WTC11 (cell line): ENCODE data around the gene CHI3L1. TPM values are rescaled to one million over a fixed set of nuclear protein-coding genes. Genes with fewer than 3 reads are reported as not detected.

ENCODE experiments used
- ATAC-seq: fragments of 200-7000 bp; cut with Tn5 transposase; 2 replicates; pipeline ENCODE4 v1.10.0; 2021; ENCODE audit warnings: mild to moderate bottlenecking, moderate library complexity
- CTCF ChIA-PET: fragments of 300-600 bp; sonication (Branson Sonifier 250); formaldehyde crosslinking; loops from one replicate; lab custom pipeline; 2021; ENCODE audit warnings: antibody characterized with exemption; lab: Charles Lee
- POLR2A ChIA-PET: fragments of 350-600 bp; sonication (Branson Sonifier 250); formaldehyde crosslinking; loops from one replicate; lab custom pipeline; 2021; ENCODE audit warnings: antibody characterized with exemption; lab: Charles Lee
- DNase-seq: peaks from one replicate; pipeline ENCODE4 v3.0.0; 2021; ENCODE audit warnings: low spot score
- H3K27ac Mint-ChIP-seq: 2 replicates; pipeline ENCODE4 v1.8.0; 2021; ENCODE audit warnings: mixed read lengths
- H3K27me3 Mint-ChIP-seq: 2 replicates; pipeline ENCODE4 v1.8.0; 2021; ENCODE audit warnings: low read depth, mild to moderate bottlenecking, moderate library complexity, mixed read lengths
- H3K36me3 Mint-ChIP-seq: 2 replicates; pipeline ENCODE4 v1.8.0; 2021; ENCODE audit warnings: mixed read lengths
- H3K4me1 Mint-ChIP-seq: 2 replicates; pipeline ENCODE4 v1.8.0; 2022; ENCODE audit warnings: mixed read lengths
- H3K4me3 Mint-ChIP-seq: 2 replicates; pipeline ENCODE4 v1.8.0; 2021; ENCODE audit warnings: mild to moderate bottlenecking, moderate library complexity, mixed read lengths
- H3K9me3 Mint-ChIP-seq: 2 replicates; pipeline ENCODE4 v1.8.0; 2021; ENCODE audit warnings: mixed read lengths
- ATF1 ChIP-seq: sonication (generic); formaldehyde crosslinking; IDR thresholded peaks from 2 replicates; pipeline ENCODE4 v1.8.1; 2023; ENCODE audit warnings: mild to moderate bottlenecking, moderate library complexity, missing genetic modification reagents
- E2F1 ChIP-seq: sonication (generic); formaldehyde crosslinking; IDR thresholded peaks from 2 replicates; pipeline ENCODE4 v1.8.0; 2022; ENCODE audit warnings: mild to moderate bottlenecking, missing genetic modification reagents
- FOXK1 ChIP-seq: sonication (generic); formaldehyde crosslinking; IDR thresholded peaks from 2 replicates; pipeline ENCODE4 v1.8.0; 2022; ENCODE audit warnings: mild to moderate bottlenecking, moderate library complexity, missing genetic modification reagents
- GABPB1 ChIP-seq: sonication (generic); formaldehyde crosslinking; IDR thresholded peaks from 2 replicates; pipeline ENCODE4 v1.8.1; 2023; ENCODE audit warnings: mild to moderate bottlenecking, missing genetic modification reagents
- GRHL2 ChIP-seq: fragments of 250-450 bp; sonication (Bioruptor Pico); IDR thresholded peaks from 2 replicates; pipeline ENCODE4 v1.8.0; 2022; ENCODE audit warnings: mild to moderate bottlenecking, moderate library complexity; ENCODE audit not compliant: insufficient replicate concordance, severe bottlenecking
- IRF1 ChIP-seq: sonication (generic); formaldehyde crosslinking; IDR thresholded peaks from 2 replicates; pipeline ENCODE4 v1.8.0; 2023; ENCODE audit warnings: missing genetic modification reagents
- IRF2 ChIP-seq: sonication (generic); formaldehyde crosslinking; IDR thresholded peaks from 2 replicates; pipeline ENCODE4 v1.8.0; 2022; ENCODE audit warnings: low read depth, missing genetic modification reagents, borderline replicate concordance
- NFE2L1 ChIP-seq: sonication (generic); formaldehyde crosslinking; IDR thresholded peaks from 2 replicates; pipeline ENCODE4 v1.8.1; 2023; ENCODE audit warnings: missing genetic modification reagents
- RORB ChIP-seq: fragments of 250-450 bp; sonication (Bioruptor Pico); IDR thresholded peaks from 2 replicates; pipeline ENCODE4 v1.9.0; 2021; ENCODE audit warnings: mild to moderate bottlenecking
- total RNA-seq: library from RNA; stranded (reverse); gene quantifications from 3 replicates; pipeline ENCODE4 v1.2.3, GENCODE V29; 2021
- TF ChIP-seq, protein P1 (sequence below): sonication (generic); formaldehyde crosslinking; conservative IDR thresholded peaks from 2 replicates; pipeline ENCODE4 v1.8.1; 2022; ENCODE audit warnings: mild to moderate bottlenecking, missing genetic modification reagents
- TF ChIP-seq, protein P2 (sequence below): sonication (generic); formaldehyde crosslinking; IDR thresholded peaks from 2 replicates; pipeline ENCODE4 v1.8.1; 2023; ENCODE audit warnings: mild to moderate bottlenecking, missing genetic modification reagents
- TF ChIP-seq, protein P3 (sequence below): sonication (generic); formaldehyde crosslinking; IDR thresholded peaks from 2 replicates; pipeline ENCODE4 v1.8.1; 2023; ENCODE audit warnings: mild to moderate bottlenecking, missing genetic modification reagents, borderline replicate concordance
- TF ChIP-seq, protein P4 (sequence below): sonication (generic); formaldehyde crosslinking; IDR thresholded peaks from 2 replicates; pipeline ENCODE4 v1.8.0; 2023; ENCODE audit warnings: missing genetic modification reagents, mild to moderate bottlenecking, borderline replicate concordance

Gene CHI3L1
- total RNA-seq, 1 experiment from 2014 or later = 0.24 TPM

DNA sequence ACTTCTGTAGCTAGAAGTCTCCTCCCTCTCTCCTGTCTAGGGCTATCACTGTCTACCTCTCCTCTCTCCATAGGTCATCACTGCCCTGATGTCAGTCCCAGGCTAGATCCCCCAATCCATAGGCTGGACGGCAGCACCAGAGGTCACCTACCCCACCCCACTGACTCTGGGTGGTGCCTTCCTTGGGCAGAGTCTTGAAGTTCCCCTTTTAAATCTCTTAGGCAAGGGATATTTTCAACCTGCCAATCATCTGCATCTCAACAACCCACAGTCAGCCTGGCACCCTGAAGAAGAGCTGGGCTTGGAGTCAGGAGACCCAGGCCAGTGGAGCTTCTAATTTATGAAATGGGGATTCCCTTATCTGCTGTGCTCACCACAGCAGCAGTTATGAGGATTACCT, 24.1 kb downstream of the CHI3L1 start:
- peaks cover 3% of the 10 kb centered on the region; the same call in 1 of the 2 replicates for H3K36me3 Mint-ChIP-seq
- H3K9me3 Mint-ChIP-seq = peaks cover 10% of the 10 kb centered on the region
- POLR2A ChIA-PET = no interaction called here
- no peak overlapping the region for H3K4me3 Mint-ChIP-seq
- CTCF ChIA-PET = interaction anchor here (0.6 to 2.7 kb wide), 7 partner anchors 10 to 105 kb away, joined by 3 to 11 read pairs (median 4); no protein-coding TSS in a partner anchor
- no peak for ATAC-seq
- peaks cover 6% of the 10 kb centered on the region; the same call in 1 of the 2 replicates for H3K4me1 Mint-ChIP-seq
- H3K27me3 Mint-ChIP-seq = no peaks in the 10 kb centered on the region; the same call in none of the 2 replicates
- TF ChIP-seq, protein P1, sequence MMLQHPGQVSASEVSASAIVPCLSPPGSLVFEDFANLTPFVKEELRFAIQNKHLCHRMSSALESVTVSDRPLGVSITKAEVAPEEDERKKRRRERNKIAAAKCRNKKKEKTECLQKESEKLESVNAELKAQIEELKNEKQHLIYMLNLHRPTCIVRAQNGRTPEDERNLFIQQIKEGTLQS (CRISPR knock-in tag) = no peak
- TF ChIP-seq IRF2 (CRISPR knock-in tag) (no peak), IRF1 (CRISPR knock-in tag) (no peak), GRHL2 (CRISPR knock-in tag) (no peak)
- TF ChIP-seq, all 79 proteins: peak for 0
- H3K27ac Mint-ChIP-seq = no peak overlapping the region
- DNase-seq = no peak

DNA sequence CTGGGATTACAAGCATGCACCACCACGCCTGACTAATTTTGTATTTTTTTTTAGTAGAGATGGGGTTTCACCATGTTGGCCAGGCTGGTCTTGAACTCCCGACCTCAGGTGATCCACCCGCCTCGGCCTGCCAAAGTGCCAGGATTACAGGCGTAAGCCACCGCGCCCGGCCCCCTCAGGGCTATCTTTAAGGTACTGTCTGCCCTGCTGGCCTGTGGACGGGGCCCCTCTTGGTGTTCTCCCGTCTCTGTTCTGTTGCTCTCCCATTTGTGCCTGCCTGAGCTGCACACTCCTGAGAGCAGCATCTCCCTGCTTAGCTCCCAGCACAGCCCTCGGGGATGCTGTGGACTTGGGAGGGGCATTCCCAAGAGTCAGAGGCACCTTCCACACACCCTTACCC, 24.8 kb downstream of the CHI3L1 start:
- no peaks in the 10 kb centered on the region; the same call in none of the 2 replicates for H3K27me3 Mint-ChIP-seq

More for the DNA sequence above, 24.8 kb downstream of the CHI3L1 start:
- H3K4me1 Mint-ChIP-seq = peaks cover 6% of the 10 kb centered on the region; the same call in 1 of the 2 replicates
- ATAC-seq (no peak), DNase-seq (no peak)
- H3K36me3 Mint-ChIP-seq = peaks cover 3% of the 10 kb centered on the region; the same call in 1 of the 2 replicates
- ChIA-PET POLR2A (no interaction called here), CTCF (interaction anchor here (0.6 to 2.7 kb wide), 7 partner anchors 11 to 121 kb away, joined by 3 to 11 read pairs (median 4); no protein-coding TSS in a partner anchor)
- TF ChIP-seq RORB (CRISPR knock-in tag) (no peak), E2F1 (CRISPR knock-in tag) (no peak), NFE2L1 (CRISPR knock-in tag) (no peak), FOXK1 (CRISPR knock-in tag) (no peak), ATF1 (CRISPR knock-in tag) (no peak), GABPB1 (no peak)
- TF ChIP-seq, protein P2, sequence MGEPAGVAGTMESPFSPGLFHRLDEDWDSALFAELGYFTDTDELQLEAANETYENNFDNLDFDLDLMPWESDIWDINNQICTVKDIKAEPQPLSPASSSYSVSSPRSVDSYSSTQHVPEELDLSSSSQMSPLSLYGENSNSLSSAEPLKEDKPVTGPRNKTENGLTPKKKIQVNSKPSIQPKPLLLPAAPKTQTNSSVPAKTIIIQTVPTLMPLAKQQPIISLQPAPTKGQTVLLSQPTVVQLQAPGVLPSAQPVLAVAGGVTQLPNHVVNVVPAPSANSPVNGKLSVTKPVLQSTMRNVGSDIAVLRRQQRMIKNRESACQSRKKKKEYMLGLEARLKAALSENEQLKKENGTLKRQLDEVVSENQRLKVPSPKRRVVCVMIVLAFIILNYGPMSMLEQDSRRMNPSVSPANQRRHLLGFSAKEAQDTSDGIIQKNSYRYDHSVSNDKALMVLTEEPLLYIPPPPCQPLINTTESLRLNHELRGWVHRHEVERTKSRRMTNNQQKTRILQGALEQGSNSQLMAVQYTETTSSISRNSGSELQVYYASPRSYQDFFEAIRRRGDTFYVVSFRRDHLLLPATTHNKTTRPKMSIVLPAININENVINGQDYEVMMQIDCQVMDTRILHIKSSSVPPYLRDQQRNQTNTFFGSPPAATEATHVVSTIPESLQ (CRISPR knock-in tag) = no peak
- TF ChIP-seq, protein P3, sequence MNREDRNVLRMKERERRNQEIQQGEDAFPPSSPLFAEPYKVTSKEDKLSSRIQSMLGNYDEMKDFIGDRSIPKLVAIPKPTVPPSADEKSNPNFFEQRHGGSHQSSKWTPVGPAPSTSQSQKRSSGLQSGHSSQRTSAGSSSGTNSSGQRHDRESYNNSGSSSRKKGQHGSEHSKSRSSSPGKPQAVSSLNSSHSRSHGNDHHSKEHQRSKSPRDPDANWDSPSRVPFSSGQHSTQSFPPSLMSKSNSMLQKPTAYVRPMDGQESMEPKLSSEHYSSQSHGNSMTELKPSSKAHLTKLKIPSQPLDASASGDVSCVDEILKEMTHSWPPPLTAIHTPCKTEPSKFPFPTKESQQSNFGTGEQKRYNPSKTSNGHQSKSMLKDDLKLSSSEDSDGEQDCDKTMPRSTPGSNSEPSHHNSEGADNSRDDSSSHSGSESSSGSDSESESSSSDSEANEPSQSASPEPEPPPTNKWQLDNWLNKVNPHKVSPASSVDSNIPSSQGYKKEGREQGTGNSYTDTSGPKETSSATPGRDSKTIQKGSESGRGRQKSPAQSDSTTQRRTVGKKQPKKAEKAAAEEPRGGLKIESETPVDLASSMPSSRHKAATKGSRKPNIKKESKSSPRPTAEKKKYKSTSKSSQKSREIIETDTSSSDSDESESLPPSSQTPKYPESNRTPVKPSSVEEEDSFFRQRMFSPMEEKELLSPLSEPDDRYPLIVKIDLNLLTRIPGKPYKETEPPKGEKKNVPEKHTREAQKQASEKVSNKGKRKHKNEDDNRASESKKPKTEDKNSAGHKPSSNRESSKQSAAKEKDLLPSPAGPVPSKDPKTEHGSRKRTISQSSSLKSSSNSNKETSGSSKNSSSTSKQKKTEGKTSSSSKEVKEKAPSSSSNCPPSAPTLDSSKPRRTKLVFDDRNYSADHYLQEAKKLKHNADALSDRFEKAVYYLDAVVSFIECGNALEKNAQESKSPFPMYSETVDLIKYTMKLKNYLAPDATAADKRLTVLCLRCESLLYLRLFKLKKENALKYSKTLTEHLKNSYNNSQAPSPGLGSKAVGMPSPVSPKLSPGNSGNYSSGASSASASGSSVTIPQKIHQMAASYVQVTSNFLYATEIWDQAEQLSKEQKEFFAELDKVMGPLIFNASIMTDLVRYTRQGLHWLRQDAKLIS (CRISPR knock-in tag) = no peak
- TF ChIP-seq, protein P4, sequence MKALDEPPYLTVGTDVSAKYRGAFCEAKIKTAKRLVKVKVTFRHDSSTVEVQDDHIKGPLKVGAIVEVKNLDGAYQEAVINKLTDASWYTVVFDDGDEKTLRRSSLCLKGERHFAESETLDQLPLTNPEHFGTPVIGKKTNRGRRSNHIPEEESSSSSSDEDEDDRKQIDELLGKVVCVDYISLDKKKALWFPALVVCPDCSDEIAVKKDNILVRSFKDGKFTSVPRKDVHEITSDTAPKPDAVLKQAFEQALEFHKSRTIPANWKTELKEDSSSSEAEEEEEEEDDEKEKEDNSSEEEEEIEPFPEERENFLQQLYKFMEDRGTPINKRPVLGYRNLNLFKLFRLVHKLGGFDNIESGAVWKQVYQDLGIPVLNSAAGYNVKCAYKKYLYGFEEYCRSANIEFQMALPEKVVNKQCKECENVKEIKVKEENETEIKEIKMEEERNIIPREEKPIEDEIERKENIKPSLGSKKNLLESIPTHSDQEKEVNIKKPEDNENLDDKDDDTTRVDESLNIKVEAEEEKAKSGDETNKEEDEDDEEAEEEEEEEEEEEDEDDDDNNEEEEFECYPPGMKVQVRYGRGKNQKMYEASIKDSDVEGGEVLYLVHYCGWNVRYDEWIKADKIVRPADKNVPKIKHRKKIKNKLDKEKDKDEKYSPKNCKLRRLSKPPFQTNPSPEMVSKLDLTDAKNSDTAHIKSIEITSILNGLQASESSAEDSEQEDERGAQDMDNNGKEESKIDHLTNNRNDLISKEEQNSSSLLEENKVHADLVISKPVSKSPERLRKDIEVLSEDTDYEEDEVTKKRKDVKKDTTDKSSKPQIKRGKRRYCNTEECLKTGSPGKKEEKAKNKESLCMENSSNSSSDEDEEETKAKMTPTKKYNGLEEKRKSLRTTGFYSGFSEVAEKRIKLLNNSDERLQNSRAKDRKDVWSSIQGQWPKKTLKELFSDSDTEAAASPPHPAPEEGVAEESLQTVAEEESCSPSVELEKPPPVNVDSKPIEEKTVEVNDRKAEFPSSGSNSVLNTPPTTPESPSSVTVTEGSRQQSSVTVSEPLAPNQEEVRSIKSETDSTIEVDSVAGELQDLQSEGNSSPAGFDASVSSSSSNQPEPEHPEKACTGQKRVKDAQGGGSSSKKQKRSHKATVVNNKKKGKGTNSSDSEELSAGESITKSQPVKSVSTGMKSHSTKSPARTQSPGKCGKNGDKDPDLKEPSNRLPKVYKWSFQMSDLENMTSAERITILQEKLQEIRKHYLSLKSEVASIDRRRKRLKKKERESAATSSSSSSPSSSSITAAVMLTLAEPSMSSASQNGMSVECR (CRISPR knock-in tag) = no peak
- H3K9me3 Mint-ChIP-seq = peaks cover 13% of the 10 kb centered on the region
- H3K27ac Mint-ChIP-seq = no peak overlapping the region
- no peak overlapping the region for H3K4me3 Mint-ChIP-seq
